GM12878 (cell line): ENCODE measurements around the gene F13A1. TPM values are rescaled to one million over a fixed set of nuclear protein-coding genes. Genes with fewer than 3 reads are reported as not detected.

ENCODE experiments used
- ATAC-seq: fragments of 200-7000 bp; cut with Tn5 transposase; 3 replicates; pipeline ENCODE4 v1.9.1; 2020; ENCODE audit warnings: mild to moderate bottlenecking, moderate library complexity
- BruUV-seq: library from RNA; stranded (reverse); fragments of 400-500 nt; replicated peaks from 2 replicates; lab custom pipeline; 2021; lab: Mats Ljungman, UMichigan
- CTCF ChIA-PET: fragments of 300-600 bp; sonication (Branson Sonifier 250); formaldehyde crosslinking; extraction: SDS; loops from one replicate; lab custom pipeline; 2021; ENCODE audit warnings: inconsistent platforms; lab: Yijun Ruan, JAX
- POLR2A ChIA-PET: fragments of 350-600 bp; formaldehyde crosslinking; extraction: SDS; loops from one replicate; lab custom pipeline; 2021; ENCODE audit warnings: inconsistent platforms; lab: Charles Lee
- RAD21 ChIA-PET: fragments of 300-600 bp; sonication (Branson Sonifier 250); formaldehyde crosslinking; loops from one replicate; lab custom pipeline; 2023; ENCODE audit warnings: antibody characterized with exemption; ENCODE audit not compliant: unreplicated experiment; lab: Charles Lee
- SMC1A ChIA-PET: fragments of 300-600 bp; sonication (Branson Sonifier 250); formaldehyde crosslinking; loops from one replicate; lab custom pipeline; 2023; ENCODE audit not compliant: unreplicated experiment, uncharacterized antibody; lab: Charles Lee
- DNase-seq: peaks from one replicate; pipeline ENCODE4 v3.0.0-alpha.2; 2011; ENCODE audit warnings: low read depth, low spot score
- FAIRE-seq: peaks from 3 replicates; lab custom pipeline; 2011; peaks lifted over from hg19 to GRCh38; lab: Jason Lieb, UNC
- H2AFZ ChIP-seq: 2 replicates; pipeline ENCODE4 v1.6.0; 2011; ENCODE audit warnings: low read depth, low read length, control low read depth; ENCODE audit not compliant: control insufficient read depth
- H3K27ac ChIP-seq: 2 replicates; pipeline ENCODE4 v1.5.1; 2011; ENCODE audit warnings: control low read depth; ENCODE audit not compliant: control insufficient read depth, insufficient read depth
- H3K27me3 ChIP-seq, 2 experiments: replicated peaks in 1 of 2; 2 replicates each; pipeline versions ENCODE4 v1.6.0 to v1.6.1; 2011; ENCODE audit warnings: low read length in 1 of 2; ENCODE audit not compliant: control insufficient read depth in 2 of 2, insufficient read depth in 2 of 2
- H3K36me3 ChIP-seq, 2 experiments: 2 replicates each; pipeline ENCODE4 v1.5.1; 2011; ENCODE audit warnings: low read length in 1 of 2; ENCODE audit not compliant: control insufficient read depth in 2 of 2, insufficient read depth in 2 of 2
- H3K4me1 ChIP-seq: 2 replicates; pipeline ENCODE4 v1.6.1; 2011; ENCODE audit warnings: mild to moderate bottlenecking, low read length, moderate library complexity, mixed read lengths; ENCODE audit not compliant: control insufficient read depth, insufficient read depth
- H3K4me2 ChIP-seq: 2 replicates; pipeline ENCODE4 v1.6.0; 2011; ENCODE audit warnings: control low read depth; ENCODE audit not compliant: control insufficient read depth, insufficient read depth
- H3K4me3 ChIP-seq: fragments of 200-600 bp; sonication (generic); 2 replicates; pipeline ENCODE4 v1.5.1; 2016
- H3K79me2 ChIP-seq: 2 replicates; pipeline ENCODE4 v1.6.0; 2011; ENCODE audit warnings: low read length; ENCODE audit not compliant: control insufficient read depth, insufficient read depth
- H3K9ac ChIP-seq: 2 replicates; pipeline ENCODE4 v1.8.0; 2011; ENCODE audit warnings: low read length, control low read depth, mixed read lengths; ENCODE audit not compliant: control insufficient read depth, insufficient read depth
- H3K9me3 ChIP-seq: replicated peaks from 3 replicates; pipeline ENCODE4 v1.5.1; 2011; ENCODE audit warnings: mild to moderate bottlenecking, low read length; ENCODE audit not compliant: control insufficient read depth, insufficient read depth
- H4K20me1 ChIP-seq: 2 replicates; pipeline ENCODE4 v1.6.0; 2011; ENCODE audit not compliant: control insufficient read depth, insufficient read depth
- CHD1 ChIP-seq: IDR thresholded peaks from 2 replicates; pipeline ENCODE4 v1.6.1; 2012; ENCODE audit warnings: low read depth, low read length, improper control_type of control experiment
- CREM ChIP-seq: IDR thresholded peaks from 2 replicates; pipeline ENCODE4 v1.6.1; 2014; ENCODE audit warnings: antibody characterized with exemption, low read depth
- E2F4 ChIP-seq: IDR thresholded peaks from 2 replicates; pipeline ENCODE4 v1.6.1; 2012; ENCODE audit warnings: low read depth, low read length, improper control_type of control experiment
- ELK1 ChIP-seq: IDR thresholded peaks from 2 replicates; pipeline ENCODE4 v1.6.1; 2012; ENCODE audit warnings: low read depth, low read length, improper control_type of control experiment
- ESRRA ChIP-seq: IDR thresholded peaks from 2 replicates; pipeline ENCODE4 v1.6.1; 2012; ENCODE audit warnings: mild to moderate bottlenecking, low read length, improper control_type of control experiment
- MXI1 ChIP-seq: fragments of 150-350 bp; IDR thresholded peaks from 2 replicates; pipeline ENCODE4 v1.6.1; 2011; ENCODE audit warnings: low read depth, mild to moderate bottlenecking, inconsistent platforms, low read length, improper control_type of control experiment
- NR2C1 ChIP-seq: fragments of 450-650 bp; IDR thresholded peaks from 2 replicates; pipeline ENCODE4 v1.6.1; 2017; ENCODE audit warnings: antibody characterized with exemption, mild to moderate bottlenecking, moderate library complexity
- PML ChIP-seq: IDR thresholded peaks from 2 replicates; pipeline ENCODE4 v1.6.1; 2012; ENCODE audit warnings: low read length, inconsistent platforms
- POLR2A ChIP-seq: IDR thresholded peaks from 2 replicates; pipeline ENCODE4 v1.6.1; 2011; ENCODE audit warnings: low read depth, mild to moderate bottlenecking, low read length
- POLR2AphosphoS2 ChIP-seq: IDR thresholded peaks from 2 replicates; pipeline ENCODE4 v1.6.1; 2011; ENCODE audit warnings: low read depth, mild to moderate bottlenecking, low read length, improper control_type of control experiment, moderate library complexity
- RAD51 ChIP-seq: fragments of 450-650 bp; IDR thresholded peaks from 2 replicates; pipeline ENCODE4 v1.6.1; 2016; ENCODE audit warnings: moderate library complexity, mild to moderate bottlenecking, inconsistent platforms
- REST ChIP-seq: IDR thresholded peaks from 2 replicates; pipeline ENCODE4 v1.6.1; 2012; ENCODE audit warnings: mild to moderate bottlenecking, low read depth, low read length
- SREBF1 ChIP-seq: IDR thresholded peaks from 2 replicates; pipeline ENCODE4 v1.6.1; 2012; ENCODE audit warnings: mild to moderate bottlenecking, low read length
- SUPT20H ChIP-seq: IDR thresholded peaks from 2 replicates; pipeline ENCODE4 v1.6.1; 2011; ENCODE audit warnings: low read depth, mild to moderate bottlenecking, low read length, moderate library complexity, borderline replicate concordance; ENCODE audit not compliant: control insufficient read depth
- ZBED1 ChIP-seq: IDR thresholded peaks from 2 replicates; pipeline ENCODE4 v1.6.1; 2016; ENCODE audit warnings: borderline replicate concordance
- ZNF687 ChIP-seq: fragments of 450-650 bp; IDR thresholded peaks from 2 replicates; pipeline ENCODE4 v1.6.1; 2017; ENCODE audit warnings: mild to moderate bottlenecking, moderate library complexity
- ZZZ3 ChIP-seq: IDR thresholded peaks from 2 replicates; pipeline ENCODE4 v1.6.1; 2011; ENCODE audit warnings: low read depth; ENCODE audit not compliant: control insufficient read depth, insufficient read length
- WGBS: methylation state at CpG from one replicate; pipeline ENCODE4 v1.1.6; 2016; ENCODE audit warnings: low lambda C conversion rate; ENCODE audit not compliant: insufficient replicate concordance, insufficient coverage; ENCODE audit errors: missing lambda C conversion rate; 5-methylcytosine and 5-hydroxymethylcytosine counted together
- in situ Hi-C: fragments of 300-500 bp; cut with MboI; formaldehyde crosslinking; loops from 9 replicates; pipeline ENCODE4 v1.14.3; 2018; ENCODE audit warnings: mixed read lengths
- intact Hi-C: fragments of 100-400 bp; cut with micrococcal nuclease; formaldehyde crosslinking; loops from one replicate; pipeline ENCODE4 v1.14.2; 2022; ENCODE audit not compliant: unreplicated experiment
- polyA plus RNA-seq, 11 experiments: library from polyadenylated mRNA; depleted of rRNA in 4 of 11; unstranded in 6 of 11; stranded (reverse) in 5 of 11; fragments of >200 nt; fragmentation: Nextera tagmentation in 4 of 11; fragmentation: Illumina TruSeq in 1 of 11; extraction: Ambion mirVana in 4 of 11; extraction: Trizol in 1 of 11; gene quantifications; 1 replicate in 1 of 11; 2 replicates in 10 of 11; pipeline versions ENCODE4 v1.2.1 to v1.2.3, GENCODE V29; 2011 to 2016; ENCODE audit warnings: inconsistent platforms in 2 of 11, missing spikeins in 2 of 11, low read depth in 1 of 11
- total RNA-seq, 4 experiments: library from RNA; depleted of rRNA in 3 of 4; stranded (reverse); fragments of >200 nt in 3 of 4; fragmentation: Illumina TruSeq in 1 of 4; extraction: Trizol in 1 of 4; gene quantifications; 2 replicates each; pipeline versions ENCODE4 v1.2.1 to v1.2.3, GENCODE V29; 2013 to 2021

Gene F13A1
- total and polyA plus RNA-seq, 10 of the 15 experiments (the other 5 are each of a cell fraction or from before 2014, with no cell fraction given) = 0.48 to 1.8 (median 1.0) TPM

GRCh38 chr6:6196762-6197161 lies 123.7 kb downstream of the F13A1 start:
- in situ Hi-C loops = no loop called here

More at GRCh38 chr6:6196762-6197161, 123.7 kb downstream of the F13A1 start:
- no peaks in the 10 kb centered on the region for H3K9me3 ChIP-seq
- intact Hi-C loops = no loop called here
- FAIRE-seq (no peak), ATAC-seq (no peak), DNase-seq (no peak)
- SMC1A ChIA-PET = no interaction called here
- H3K36me3 ChIP-seq = no peaks in the 10 kb centered on the region
- no peaks in the 10 kb centered on the region for H4K20me1 ChIP-seq
- POLR2A ChIA-PET = no interaction called here
- no TSS peak for BruUV-seq
- TF ChIP-seq POLR2A (no peak), ESRRA (no peak), ELK1 (no peak), CREM (no peak), ZZZ3 (no peak), PML (no peak), ZBED1 (no peak), SREBF1 (no peak), ZNF687 (no peak), CHD1 (no peak), REST (no peak), NR2C1 (no peak), SUPT20H (no peak), POLR2AphosphoS2 (no peak), RAD51 (no peak), MXI1 (no peak), E2F4 (no peak)
- H3K4me3 ChIP-seq = no peak overlapping the region
- CTCF ChIA-PET = no interaction called here
- H3K27me3 ChIP-seq = no peaks in the 10 kb centered on the region
- H3K9ac ChIP-seq = no peak overlapping the region
- no peak overlapping the region for H2AFZ ChIP-seq
- no peak overlapping the region for H3K27ac ChIP-seq
- 5% methylated on average over 3 of the region's 3 CpGs for WGBS
- RAD21 ChIA-PET = interaction anchor here (0.6 kb wide), 1 partner anchor 150 kb away, joined by 3 read pairs; no protein-coding TSS in a partner anchor
- H3K79me2 ChIP-seq = no peaks in the 10 kb centered on the region
- no peaks in the 10 kb centered on the region; the same call in 1 of the 2 replicates for H3K4me1 ChIP-seq
- H3K4me2 ChIP-seq = no peak overlapping the region
